Endothelial cell of umbilical vein (primary cell): ENCODE results near the gene NCOA7. TPM values are rescaled to one million over a fixed set of nuclear protein-coding genes. Genes with fewer than 3 reads are reported as not detected.

Experiments
- BruUV-seq: library from RNA; stranded (reverse); fragments of 400-500 nt; replicated peaks from 2 replicates; lab custom pipeline; 2021; lab: Mats Ljungman, UMichigan
- CTCF ChIA-PET: fragments of 300-600, 350-600 bp; sonication (Branson Sonifier 250); formaldehyde crosslinking; loops from one replicate; lab custom pipeline; 2021; ENCODE audit warnings: antibody characterized with exemption, inconsistent platforms; lab: Charles Lee
- POLR2A ChIA-PET: fragments of 300-600, 350-600 bp; sonication (Branson Sonifier 250); formaldehyde crosslinking; loops from one replicate; lab custom pipeline; 2021; ENCODE audit warnings: antibody characterized with exemption, inconsistent platforms; lab: Charles Lee
- DNase-seq: peaks from one replicate; pipeline ENCODE4 v3.0.0-alpha.2; 2011; ENCODE audit warnings: low read depth, low spot score
- FAIRE-seq: peaks from 2 replicates; lab custom pipeline; 2011; peaks lifted over from hg19 to GRCh38; lab: Jason Lieb, UNC
- H2AFZ ChIP-seq: 2 replicates; pipeline ENCODE4 v1.6.0; 2012; ENCODE audit warnings: low read depth, low read length, control low read depth, inconsistent platforms
- H3K27ac ChIP-seq: 2 replicates; pipeline ENCODE4 v1.5.1; 2011; ENCODE audit warnings: low read depth, mild to moderate bottlenecking, control low read depth, low read length, moderate library complexity; ENCODE audit not compliant: insufficient read depth
- H3K27me3 ChIP-seq, 2 experiments: 2 replicates each; pipeline versions ENCODE4 v1.6.0 to v1.6.1; 2011; ENCODE audit warnings: low read length in 2 of 2, mixed read lengths in 1 of 2; ENCODE audit not compliant: control insufficient read depth in 2 of 2, insufficient read depth in 2 of 2
- H3K36me3 ChIP-seq, 2 experiments: 2 replicates in 1 of 2; 3 replicates in 1 of 2; pipeline ENCODE4 v1.5.1; 2011; ENCODE audit warnings: low read length in 2 of 2, mild to moderate bottlenecking in 1 of 2, moderate library complexity in 1 of 2; ENCODE audit not compliant: control insufficient read depth in 2 of 2, insufficient read depth in 2 of 2; ENCODE audit errors: extremely low read depth in 1 of 2
- H3K4me1 ChIP-seq: 3 replicates; pipeline ENCODE4 v1.5.1; 2011; ENCODE audit warnings: mild to moderate bottlenecking, low read length; ENCODE audit not compliant: control insufficient read depth, insufficient read depth; ENCODE audit errors: extremely low read depth
- H3K4me2 ChIP-seq: 2 replicates; pipeline ENCODE4 v1.6.1; 2011; ENCODE audit warnings: low read length, control low read depth, mixed read lengths; ENCODE audit not compliant: insufficient read depth
- H3K4me3 ChIP-seq, 3 experiments: fragments of 200-600 bp in 1 of 3; sonication (generic), shearing (Covaris generic) in 1 of 3; replicated peaks in 1 of 3; 2 replicates each; pipeline ENCODE4 v1.5.1; 2011 to 2016; ENCODE audit warnings: control low read depth in 3 of 3, low read length in 3 of 3, mild to moderate bottlenecking in 2 of 3, inconsistent platforms in 1 of 3, low read depth in 1 of 3, moderate library complexity in 1 of 3; ENCODE audit not compliant: insufficient read depth in 1 of 3
- H3K79me2 ChIP-seq: 2 replicates; pipeline ENCODE4 v1.6.0; 2012; ENCODE audit warnings: low read length, inconsistent platforms; ENCODE audit not compliant: control insufficient read depth, insufficient read depth
- H3K9ac ChIP-seq: replicated peaks from 2 replicates; pipeline ENCODE3; 2011; ENCODE audit warnings: low read length, control low read depth; ENCODE audit not compliant: insufficient read depth; ENCODE audit errors: extremely low read depth
- H3K9me1 ChIP-seq: replicated peaks from 3 replicates; pipeline ENCODE4 v1.6.0; 2011; ENCODE audit warnings: mild to moderate bottlenecking, low read length; ENCODE audit not compliant: control insufficient read depth, insufficient read depth; ENCODE audit errors: extremely low read depth
- H3K9me3 ChIP-seq: replicated peaks from 2 replicates; pipeline ENCODE4 v1.5.1; 2012; ENCODE audit warnings: low read length, inconsistent platforms; ENCODE audit not compliant: control insufficient read depth, insufficient read depth
- H4K20me1 ChIP-seq: replicated peaks from 2 replicates; pipeline ENCODE3; 2011; ENCODE audit warnings: mild to moderate bottlenecking, low read length; ENCODE audit not compliant: control insufficient read depth, insufficient read depth; ENCODE audit errors: extremely low read depth
- EZH2 ChIP-seq: IDR thresholded peaks from 2 replicates; pipeline ENCODE4 v1.6.1; 2012; ENCODE audit warnings: borderline replicate concordance, low read depth, mild to moderate bottlenecking, moderate library complexity, low read length, inconsistent platforms; ENCODE audit not compliant: severe bottlenecking
- FOS ChIP-seq: IDR thresholded peaks from 2 replicates; pipeline ENCODE4 v1.6.1; 2011; ENCODE audit warnings: mild to moderate bottlenecking, low read length, moderate library complexity, borderline replicate concordance; ENCODE audit not compliant: insufficient read depth
- GATA2 ChIP-seq: IDR thresholded peaks from 2 replicates; pipeline ENCODE4 v1.7.0; 2011; ENCODE audit warnings: low read depth, mild to moderate bottlenecking, moderate library complexity, mixed read lengths, low read length; ENCODE audit not compliant: insufficient read length, insufficient read depth
- JUN ChIP-seq: IDR thresholded peaks from 2 replicates; pipeline ENCODE4 v1.6.1; 2011; ENCODE audit warnings: borderline replicate concordance, low read depth; ENCODE audit not compliant: insufficient read length, insufficient read depth
- MYC ChIP-seq: IDR thresholded peaks from one replicate; pipeline ENCODE4 v1.6.1; 2011; ENCODE audit warnings: mild to moderate bottlenecking, low read depth, low read length
- POLR2A ChIP-seq: IDR thresholded peaks from 2 replicates; pipeline ENCODE4 v1.6.1; 2012; ENCODE audit warnings: low read depth, mild to moderate bottlenecking, control low read depth, low read length
- POLR2AphosphoS5 ChIP-seq: IDR thresholded peaks from 2 replicates; pipeline ENCODE4 v1.6.1; 2012; ENCODE audit warnings: low read depth, mild to moderate bottlenecking, control low read depth, low read length, moderate library complexity; ENCODE audit not compliant: insufficient read depth
- dilution Hi-C: fragments of 300-500 bp; cut with MboI; formaldehyde crosslinking; loops from one replicate; pipeline ENCODE4 v1.15.0; 2019; ENCODE audit warnings: low sequenced_read_pairs; ENCODE audit not compliant: extremely low pct_ligation_motif_present
- intact Hi-C: fragments of 100-400 bp; cut with micrococcal nuclease; formaldehyde crosslinking; loops from one replicate; pipeline ENCODE4 v1.10.0; 2022
- polyA plus RNA-seq, 4 experiments: library from polyadenylated mRNA; depleted of rRNA in 3 of 4; stranded (reverse) in 3 of 4; unstranded in 1 of 4; fragments of >200 nt; gene quantifications; 2 replicates each; pipeline versions ENCODE4 v1.2.1 to v1.2.3, GENCODE V29; 2011 to 2012; ENCODE audit warnings: missing spikeins in 1 of 4
- total RNA-seq: library from RNA; stranded (reverse); gene quantifications from 2 replicates; pipeline ENCODE4 v1.2.3, GENCODE V29; 2021
- TF ChIP-seq, protein P1 (sequence below), 2 donors: IDR thresholded peaks; 1 replicate in 1 of 2; 2 replicates in 1 of 2; pipeline ENCODE4 v1.5.1; 2011; ENCODE audit warnings: low read length in 2 of 2, mild to moderate bottlenecking in 2 of 2, moderate library complexity in 2 of 2, control low read depth in 1 of 2, inconsistent platforms in 1 of 2, low read depth in 1 of 2; ENCODE audit not compliant: insufficient read depth in 1 of 2; ENCODE audit errors: extremely low read depth in 1 of 2
- TF ChIP-seq, protein P2 (sequence below): IDR thresholded peaks from 2 replicates; pipeline ENCODE4 v1.6.1; 2011; ENCODE audit not compliant: insufficient read depth, insufficient read length

The NCOA7 gene
- total and polyA plus RNA-seq, 2 donors (not counting 3 experiments of a cell fraction or from before 2014, with no cell fraction given), result 27.7 to 71.2 TPM

DNA sequence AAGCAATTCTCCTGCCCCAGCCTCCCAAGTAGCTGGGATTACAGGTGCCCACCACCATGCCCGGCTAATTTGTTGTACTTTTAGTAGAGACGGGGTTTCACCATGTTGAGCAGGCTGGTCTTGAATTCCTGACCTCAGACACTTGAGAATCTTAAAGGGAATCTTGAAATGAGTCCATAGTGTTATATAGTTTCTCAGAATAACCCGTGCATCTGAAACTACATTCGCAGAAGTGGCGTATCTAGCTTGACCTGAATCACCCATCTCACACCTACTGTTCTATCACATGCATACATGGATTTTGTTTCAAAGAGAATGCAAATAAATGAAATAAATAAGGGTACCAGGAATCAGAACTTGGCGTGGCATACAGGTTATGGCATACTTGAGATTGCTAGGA lies 65.0 kb downstream of the NCOA7 start:
- peaks cover 2 to 6% of the 10 kb centered on the region in 2 experiments for H3K36me3 ChIP-seq
- no peaks in the 10 kb centered on the region for H3K9me3 ChIP-seq
- intact Hi-C loops (loop anchor here (5.0 kb wide), 3 partner anchors 63 to 117 kb away; partner anchors contain the start of genes HINT3 and NCOA7), dilution Hi-C loops (no loop called here)
- no peak overlapping the region for H3K9ac ChIP-seq
- H2AFZ ChIP-seq, result no peak overlapping the region
- no peak overlapping the region for H3K4me2 ChIP-seq
- FAIRE-seq (no peak), DNase-seq (no peak)
- no peak overlapping the region for H3K27ac ChIP-seq
- H3K4me1 ChIP-seq, result no peaks in the 10 kb centered on the region
- no TSS peak for BruUV-seq
- H3K27me3 ChIP-seq, result no peaks in the 10 kb centered on the region
- H3K4me3 ChIP-seq, result no peak overlapping the region
- ChIA-PET POLR2A (no interaction called here), CTCF (no interaction called here)
- H4K20me1 ChIP-seq, result no peaks in the 10 kb centered on the region
- TF ChIP-seq, protein P1, sequence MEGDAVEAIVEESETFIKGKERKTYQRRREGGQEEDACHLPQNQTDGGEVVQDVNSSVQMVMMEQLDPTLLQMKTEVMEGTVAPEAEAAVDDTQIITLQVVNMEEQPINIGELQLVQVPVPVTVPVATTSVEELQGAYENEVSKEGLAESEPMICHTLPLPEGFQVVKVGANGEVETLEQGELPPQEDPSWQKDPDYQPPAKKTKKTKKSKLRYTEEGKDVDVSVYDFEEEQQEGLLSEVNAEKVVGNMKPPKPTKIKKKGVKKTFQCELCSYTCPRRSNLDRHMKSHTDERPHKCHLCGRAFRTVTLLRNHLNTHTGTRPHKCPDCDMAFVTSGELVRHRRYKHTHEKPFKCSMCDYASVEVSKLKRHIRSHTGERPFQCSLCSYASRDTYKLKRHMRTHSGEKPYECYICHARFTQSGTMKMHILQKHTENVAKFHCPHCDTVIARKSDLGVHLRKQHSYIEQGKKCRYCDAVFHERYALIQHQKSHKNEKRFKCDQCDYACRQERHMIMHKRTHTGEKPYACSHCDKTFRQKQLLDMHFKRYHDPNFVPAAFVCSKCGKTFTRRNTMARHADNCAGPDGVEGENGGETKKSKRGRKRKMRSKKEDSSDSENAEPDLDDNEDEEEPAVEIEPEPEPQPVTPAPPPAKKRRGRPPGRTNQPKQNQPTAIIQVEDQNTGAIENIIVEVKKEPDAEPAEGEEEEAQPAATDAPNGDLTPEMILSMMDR (IDR thresholded peaks at IDR 0.05; ENCODE audit: extremely low read depth in 1 of 2, insufficient read depth in 1 of 2, low read depth in 1 of 2, low read length in 2 of 2), result no peak
- TF ChIP-seq GATA2, result no peak
- no peak for TF ChIP-seq POLR2AphosphoS5
- TF ChIP-seq EZH2, result no peak
- TF ChIP-seq, protein P2, sequence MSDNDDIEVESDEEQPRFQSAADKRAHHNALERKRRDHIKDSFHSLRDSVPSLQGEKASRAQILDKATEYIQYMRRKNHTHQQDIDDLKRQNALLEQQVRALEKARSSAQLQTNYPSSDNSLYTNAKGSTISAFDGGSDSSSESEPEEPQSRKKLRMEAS, result no peak
- no peak for TF ChIP-seq FOS
- no peak for TF ChIP-seq MYC
- no peak for TF ChIP-seq POLR2A
- TF ChIP-seq JUN, result no peak
- H3K9me1 ChIP-seq, result no peaks in the 10 kb centered on the region
- peaks cover 17% of the 10 kb centered on the region for H3K79me2 ChIP-seq
